Endothelial cell of umbilical vein (primary cell): ENCODE measurements around the gene MED4. TPM values are rescaled to one million over a fixed set of nuclear protein-coding genes. Genes with fewer than 3 reads are reported as not detected.
A peak's percentile ranks its signal among the peaks of the same experiment; 100 is the strongest.

Source experiments
- BruUV-seq: library from RNA; stranded (reverse); fragments of 400-500 nt; replicated peaks from 2 replicates; lab custom pipeline; 2021; lab: Mats Ljungman, UMichigan
- CTCF ChIA-PET: fragments of 300-600, 350-600 bp; sonication (Branson Sonifier 250); formaldehyde crosslinking; loops from one replicate; lab custom pipeline; 2021; ENCODE audit warnings: antibody characterized with exemption, inconsistent platforms; lab: Charles Lee
- POLR2A ChIA-PET: fragments of 300-600, 350-600 bp; sonication (Branson Sonifier 250); formaldehyde crosslinking; loops from one replicate; lab custom pipeline; 2021; ENCODE audit warnings: antibody characterized with exemption, inconsistent platforms; lab: Charles Lee
- DNase-seq: peaks from one replicate; pipeline ENCODE4 v3.0.0-alpha.2; 2011; ENCODE audit warnings: low read depth, low spot score
- FAIRE-seq: peaks from 2 replicates; lab custom pipeline; 2011; peaks lifted over from hg19 to GRCh38; lab: Jason Lieb, UNC
- H2AFZ ChIP-seq: 2 replicates; pipeline ENCODE4 v1.6.0; 2012; ENCODE audit warnings: low read depth, low read length, control low read depth, inconsistent platforms
- H3K27ac ChIP-seq: 2 replicates; pipeline ENCODE4 v1.5.1; 2011; ENCODE audit warnings: low read depth, mild to moderate bottlenecking, control low read depth, low read length, moderate library complexity; ENCODE audit not compliant: insufficient read depth
- H3K27me3 ChIP-seq, 2 experiments: 2 replicates each; pipeline versions ENCODE4 v1.6.0 to v1.6.1; 2011; ENCODE audit warnings: low read length in 2 of 2, mixed read lengths in 1 of 2; ENCODE audit not compliant: control insufficient read depth in 2 of 2, insufficient read depth in 2 of 2
- H3K36me3 ChIP-seq, 2 experiments: 2 replicates in 1 of 2; 3 replicates in 1 of 2; pipeline ENCODE4 v1.5.1; 2011; ENCODE audit warnings: low read length in 2 of 2, mild to moderate bottlenecking in 1 of 2, moderate library complexity in 1 of 2; ENCODE audit not compliant: control insufficient read depth in 2 of 2, insufficient read depth in 2 of 2; ENCODE audit errors: extremely low read depth in 1 of 2
- H3K4me1 ChIP-seq: 3 replicates; pipeline ENCODE4 v1.5.1; 2011; ENCODE audit warnings: mild to moderate bottlenecking, low read length; ENCODE audit not compliant: control insufficient read depth, insufficient read depth; ENCODE audit errors: extremely low read depth
- H3K4me2 ChIP-seq: 2 replicates; pipeline ENCODE4 v1.6.1; 2011; ENCODE audit warnings: low read length, control low read depth, mixed read lengths; ENCODE audit not compliant: insufficient read depth
- H3K4me3 ChIP-seq, 3 experiments: fragments of 200-600 bp in 1 of 3; sonication (generic), shearing (Covaris generic) in 1 of 3; replicated peaks in 1 of 3; 2 replicates each; pipeline ENCODE4 v1.5.1; 2011 to 2016; ENCODE audit warnings: control low read depth in 3 of 3, low read length in 3 of 3, mild to moderate bottlenecking in 2 of 3, inconsistent platforms in 1 of 3, low read depth in 1 of 3, moderate library complexity in 1 of 3; ENCODE audit not compliant: insufficient read depth in 1 of 3
- H3K79me2 ChIP-seq: 2 replicates; pipeline ENCODE4 v1.6.0; 2012; ENCODE audit warnings: low read length, inconsistent platforms; ENCODE audit not compliant: control insufficient read depth, insufficient read depth
- H3K9ac ChIP-seq: replicated peaks from 2 replicates; pipeline ENCODE3; 2011; ENCODE audit warnings: low read length, control low read depth; ENCODE audit not compliant: insufficient read depth; ENCODE audit errors: extremely low read depth
- H3K9me1 ChIP-seq: replicated peaks from 3 replicates; pipeline ENCODE4 v1.6.0; 2011; ENCODE audit warnings: mild to moderate bottlenecking, low read length; ENCODE audit not compliant: control insufficient read depth, insufficient read depth; ENCODE audit errors: extremely low read depth
- H3K9me3 ChIP-seq: replicated peaks from 2 replicates; pipeline ENCODE4 v1.5.1; 2012; ENCODE audit warnings: low read length, inconsistent platforms; ENCODE audit not compliant: control insufficient read depth, insufficient read depth
- H4K20me1 ChIP-seq: replicated peaks from 2 replicates; pipeline ENCODE3; 2011; ENCODE audit warnings: mild to moderate bottlenecking, low read length; ENCODE audit not compliant: control insufficient read depth, insufficient read depth; ENCODE audit errors: extremely low read depth
- EZH2 ChIP-seq: IDR thresholded peaks from 2 replicates; pipeline ENCODE4 v1.6.1; 2012; ENCODE audit warnings: borderline replicate concordance, low read depth, mild to moderate bottlenecking, moderate library complexity, low read length, inconsistent platforms; ENCODE audit not compliant: severe bottlenecking
- FOS ChIP-seq: IDR thresholded peaks from 2 replicates; pipeline ENCODE4 v1.6.1; 2011; ENCODE audit warnings: mild to moderate bottlenecking, low read length, moderate library complexity, borderline replicate concordance; ENCODE audit not compliant: insufficient read depth
- GATA2 ChIP-seq: IDR thresholded peaks from 2 replicates; pipeline ENCODE4 v1.7.0; 2011; ENCODE audit warnings: low read depth, mild to moderate bottlenecking, moderate library complexity, mixed read lengths, low read length; ENCODE audit not compliant: insufficient read length, insufficient read depth
- JUN ChIP-seq: IDR thresholded peaks from 2 replicates; pipeline ENCODE4 v1.6.1; 2011; ENCODE audit warnings: borderline replicate concordance, low read depth; ENCODE audit not compliant: insufficient read length, insufficient read depth
- MYC ChIP-seq: IDR thresholded peaks from one replicate; pipeline ENCODE4 v1.6.1; 2011; ENCODE audit warnings: mild to moderate bottlenecking, low read depth, low read length
- POLR2A ChIP-seq: IDR thresholded peaks from 2 replicates; pipeline ENCODE4 v1.6.1; 2012; ENCODE audit warnings: low read depth, mild to moderate bottlenecking, control low read depth, low read length
- POLR2AphosphoS5 ChIP-seq: IDR thresholded peaks from 2 replicates; pipeline ENCODE4 v1.6.1; 2012; ENCODE audit warnings: low read depth, mild to moderate bottlenecking, control low read depth, low read length, moderate library complexity; ENCODE audit not compliant: insufficient read depth
- dilution Hi-C: fragments of 300-500 bp; cut with MboI; formaldehyde crosslinking; loops from one replicate; pipeline ENCODE4 v1.15.0; 2019; ENCODE audit warnings: low sequenced_read_pairs; ENCODE audit not compliant: extremely low pct_ligation_motif_present
- intact Hi-C: fragments of 100-400 bp; cut with micrococcal nuclease; formaldehyde crosslinking; loops from one replicate; pipeline ENCODE4 v1.10.0; 2022
- polyA plus RNA-seq, 4 experiments: library from polyadenylated mRNA; depleted of rRNA in 3 of 4; stranded (reverse) in 3 of 4; unstranded in 1 of 4; fragments of >200 nt; gene quantifications; 2 replicates each; pipeline versions ENCODE4 v1.2.1 to v1.2.3, GENCODE V29; 2011 to 2012; ENCODE audit warnings: missing spikeins in 1 of 4
- total RNA-seq: library from RNA; stranded (reverse); gene quantifications from 2 replicates; pipeline ENCODE4 v1.2.3, GENCODE V29; 2021
- TF ChIP-seq, protein P1 (sequence below), 2 donors: IDR thresholded peaks; 1 replicate in 1 of 2; 2 replicates in 1 of 2; pipeline ENCODE4 v1.5.1; 2011; ENCODE audit warnings: low read length in 2 of 2, mild to moderate bottlenecking in 2 of 2, moderate library complexity in 2 of 2, control low read depth in 1 of 2, inconsistent platforms in 1 of 2, low read depth in 1 of 2; ENCODE audit not compliant: insufficient read depth in 1 of 2; ENCODE audit errors: extremely low read depth in 1 of 2
- TF ChIP-seq, protein P2 (sequence below): IDR thresholded peaks from 2 replicates; pipeline ENCODE4 v1.6.1; 2011; ENCODE audit not compliant: insufficient read depth, insufficient read length

MED4 gene
- total and polyA plus RNA-seq, 2 donors (not counting 3 experiments of a cell fraction or from before 2014, with no cell fraction given), result 21.9 to 43.3 TPM

DNA sequence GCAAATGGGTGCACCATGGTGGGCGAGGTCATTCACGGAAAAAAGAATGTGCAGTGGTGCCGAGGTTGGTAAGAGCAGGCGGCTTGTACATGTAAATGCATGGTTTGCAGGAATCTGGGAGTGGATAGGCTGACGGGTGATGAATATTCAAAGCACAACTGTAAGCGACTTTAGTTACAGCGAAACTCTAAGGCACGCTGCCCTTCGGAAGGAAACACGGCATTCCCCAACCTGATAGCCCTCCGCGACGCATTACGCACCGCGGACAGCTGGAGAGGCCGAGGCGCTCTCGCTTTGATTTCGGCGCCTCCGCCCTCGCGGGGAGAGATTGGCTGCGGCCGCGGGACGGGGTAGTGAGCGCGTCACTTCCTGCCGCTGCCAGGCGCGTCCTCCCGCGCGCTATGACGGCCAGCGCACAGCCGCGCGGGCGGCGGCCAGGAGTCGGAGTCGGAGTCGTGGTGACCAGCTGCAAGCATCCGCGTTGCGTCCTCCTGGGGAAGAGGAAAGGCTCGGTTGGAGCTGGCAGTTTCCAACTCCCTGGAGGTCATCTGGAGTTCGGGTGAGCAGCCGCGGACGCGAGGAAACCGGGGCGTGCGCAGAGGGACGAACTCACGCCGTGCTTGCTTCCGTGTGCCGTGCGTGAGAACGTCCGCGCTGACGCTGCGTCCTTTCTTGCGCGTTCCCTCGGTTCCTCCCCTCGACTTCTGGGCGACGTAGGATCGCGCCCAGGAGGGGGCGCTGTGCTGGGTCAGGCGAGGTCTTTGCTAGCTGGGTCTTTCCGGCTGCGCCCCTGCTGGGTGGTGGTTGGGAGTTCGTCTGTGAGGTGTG, 57.3 kb downstream of the MED4 start, which contains the start of gene NUDT15:
TSS of gene NUDT15 (plus strand) at position 381 of the 828 bp plus-strand sequence. CDS start at position 402, 21 bp downstream.
- BruUV-seq, result no TSS peak
- FAIRE-seq, result peak; percentile 98
- dilution Hi-C loops (no loop called here), intact Hi-C loops (loop anchor here (1.0 to 5.0 kb wide), 5 partner anchors 36 to 732 kb away; partner anchors contain the start of genes ITM2B, MED4, RB1 and SUCLA2)
- peak within 1 kb of the TSS; percentile 97 for H3K4me2 ChIP-seq
- peak within 1 kb of the TSS; percentile 80 for H3K9ac ChIP-seq
- H3K79me2 ChIP-seq, result peaks cover 3% of the 10 kb centered on the region
- H2AFZ ChIP-seq, result peak within 1 kb of the TSS; percentile 75
- no peaks in the 10 kb centered on the region for H3K27me3 ChIP-seq
- ChIA-PET POLR2A (interaction anchor here (0.5 to 0.8 kb wide), 2 partner anchors 40 to 563 kb away, joined by 3 to 5 read pairs; no protein-coding TSS in a partner anchor), CTCF (interaction anchor here (0.7 to 2.2 kb wide), 24 partner anchors 9 to 732 kb away, joined by 3 to 16 read pairs (median 4); partner anchors contain the start of genes ITM2B, MED4 and SUCLA2)
- TF ChIP-seq POLR2AphosphoS5 (peak; percentile 99), JUN (peak; percentile 6), FOS (no peak), GATA2 (no peak), POLR2A (peak; percentile 95), EZH2 (no peak), MYC (peak; percentile 48)
- TF ChIP-seq, protein P1, sequence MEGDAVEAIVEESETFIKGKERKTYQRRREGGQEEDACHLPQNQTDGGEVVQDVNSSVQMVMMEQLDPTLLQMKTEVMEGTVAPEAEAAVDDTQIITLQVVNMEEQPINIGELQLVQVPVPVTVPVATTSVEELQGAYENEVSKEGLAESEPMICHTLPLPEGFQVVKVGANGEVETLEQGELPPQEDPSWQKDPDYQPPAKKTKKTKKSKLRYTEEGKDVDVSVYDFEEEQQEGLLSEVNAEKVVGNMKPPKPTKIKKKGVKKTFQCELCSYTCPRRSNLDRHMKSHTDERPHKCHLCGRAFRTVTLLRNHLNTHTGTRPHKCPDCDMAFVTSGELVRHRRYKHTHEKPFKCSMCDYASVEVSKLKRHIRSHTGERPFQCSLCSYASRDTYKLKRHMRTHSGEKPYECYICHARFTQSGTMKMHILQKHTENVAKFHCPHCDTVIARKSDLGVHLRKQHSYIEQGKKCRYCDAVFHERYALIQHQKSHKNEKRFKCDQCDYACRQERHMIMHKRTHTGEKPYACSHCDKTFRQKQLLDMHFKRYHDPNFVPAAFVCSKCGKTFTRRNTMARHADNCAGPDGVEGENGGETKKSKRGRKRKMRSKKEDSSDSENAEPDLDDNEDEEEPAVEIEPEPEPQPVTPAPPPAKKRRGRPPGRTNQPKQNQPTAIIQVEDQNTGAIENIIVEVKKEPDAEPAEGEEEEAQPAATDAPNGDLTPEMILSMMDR (IDR thresholded peaks at IDR 0.05; ENCODE audit: extremely low read depth in 1 of 2, insufficient read depth in 1 of 2, low read depth in 1 of 2, low read length in 2 of 2), result peak; percentile 100
- TF ChIP-seq, protein P2, sequence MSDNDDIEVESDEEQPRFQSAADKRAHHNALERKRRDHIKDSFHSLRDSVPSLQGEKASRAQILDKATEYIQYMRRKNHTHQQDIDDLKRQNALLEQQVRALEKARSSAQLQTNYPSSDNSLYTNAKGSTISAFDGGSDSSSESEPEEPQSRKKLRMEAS, result peak; percentile 64
- no peaks in the 10 kb centered on the region for H3K9me1 ChIP-seq
- H3K27ac ChIP-seq, result peak within 1 kb of the TSS; percentile 82
- H3K4me3 ChIP-seq, result peak within 1 kb of the TSS; percentile 54 to 75 (median 72)
- no peaks in the 10 kb centered on the region for H3K9me3 ChIP-seq
- H3K4me1 ChIP-seq, result peaks cover 16% of the 10 kb centered on the region
- H3K36me3 ChIP-seq, result peaks cover 2 to 3% of the 10 kb centered on the region in 2 experiments
- no peaks in the 10 kb centered on the region for H4K20me1 ChIP-seq
- DNase-seq, result peak; percentile 96
